Measurements from ENCODE around the gene VGF. TPM values are rescaled to one million over a fixed set of nuclear protein-coding genes. Genes with fewer than 3 reads are reported as not detected.

VGF gene
- polyA plus RNA-seq, 1 donor (not counting 4 experiments of a cell fraction or from before 2014, with no cell fraction given), result 0.04 TPM

DNA sequence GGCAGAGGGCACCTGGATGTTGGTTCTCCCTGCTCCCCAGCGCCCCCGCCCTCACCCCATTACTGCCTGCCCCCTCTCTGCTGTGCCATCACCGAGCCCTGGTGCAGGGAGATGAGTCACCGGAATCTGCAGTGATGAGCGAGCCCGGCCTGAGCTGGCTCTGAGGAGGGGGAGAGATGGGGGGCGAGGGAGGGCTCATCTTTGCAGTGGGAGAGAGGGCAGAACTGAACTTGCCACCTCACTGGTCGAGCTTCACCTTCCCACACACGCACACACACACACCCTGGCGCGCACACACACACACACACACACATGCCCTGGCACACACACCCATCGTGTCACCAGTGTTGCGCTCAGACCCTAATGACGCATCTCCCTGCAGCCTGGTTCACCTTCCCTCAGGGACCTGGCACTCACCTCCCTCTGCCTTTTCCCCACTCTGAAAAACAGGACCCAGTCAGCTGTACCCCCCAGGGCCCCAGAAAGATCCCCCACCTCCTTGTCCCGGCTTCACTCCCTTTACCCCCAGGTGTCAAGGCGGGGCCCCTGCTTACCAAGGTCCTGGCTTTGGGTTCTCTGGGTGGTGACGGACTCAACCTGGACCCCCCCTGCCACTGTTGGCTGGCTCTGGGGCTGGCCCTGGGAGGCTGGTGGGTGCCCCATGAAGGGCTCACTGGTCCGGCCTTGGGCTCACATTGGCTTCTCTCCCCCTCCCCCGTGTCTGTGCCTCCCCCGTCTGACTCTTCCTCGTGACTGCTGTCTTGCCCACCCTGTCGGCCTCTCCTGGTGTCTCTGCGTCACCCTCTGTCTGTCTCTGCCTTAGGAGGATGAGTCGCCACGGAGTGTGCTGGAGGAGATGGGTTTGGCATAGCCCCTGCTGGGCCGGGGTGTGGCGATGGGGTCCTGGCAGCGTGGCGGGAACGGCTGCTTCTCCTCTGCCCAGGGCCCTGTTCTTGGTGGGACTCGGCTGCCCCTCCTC lies 5.4 kb downstream of the VGF start:
- FAIRE-seq (no peak), DNase-seq (ENCODE audit: low read depth, low spot score) (no peak)
- Histone ChIP-seq H3K36me3 (ENCODE audit: control insufficient read depth in 2 of 2, extremely low read depth in 1 of 2, insufficient read depth in 2 of 2, low read length in 2 of 2) (peaks cover 21 to 40% of the 10 kb centered on the region in 2 experiments), H4K20me1 (ENCODE audit: control insufficient read depth, extremely low read depth, insufficient read depth, low read length) (no peaks in the 10 kb centered on the region), H3K9me1 (ENCODE audit: control insufficient read depth, extremely low read depth, insufficient read depth, low read length) (no peaks in the 10 kb centered on the region), H3K9ac (ENCODE audit: control insufficient read depth, extremely low read depth, insufficient read depth, low read length) (peak overlapping the region; percentile 22), H3K4me1 (ENCODE audit: control insufficient read depth, extremely low read depth, insufficient read depth, low read length) (peaks cover 37% of the 10 kb centered on the region), H3K4me2 (ENCODE audit: control insufficient read depth, extremely low read depth, insufficient read depth, low read depth, low read length) (no peak overlapping the region), H2AFZ (ENCODE audit: control insufficient read depth, low read length) (no peak overlapping the region), H3K79me2 (ENCODE audit: control insufficient read depth, insufficient read depth, low read length) (peaks cover 16% of the 10 kb centered on the region), H3K4me3 (ENCODE audit: control insufficient read depth in 2 of 3, extremely low read depth in 1 of 3, insufficient read depth in 2 of 3, low read depth in 1 of 3, low read length in 3 of 3) (no peak overlapping the region), H3K27ac (ENCODE audit: control insufficient read depth, insufficient read depth, low read length) (peak overlapping the region; percentile 49), H3K9me3 (ENCODE audit: control insufficient read depth, low read depth, low read length) (no peaks in the 10 kb centered on the region), H3K27me3 (ENCODE audit: control insufficient read depth, extremely low read depth, insufficient read depth, low read length) (peaks cover 6% of the 10 kb centered on the region)
- dilution Hi-C loops (cut with MboI; ENCODE audit: extremely low pct_ligation_motif_present, low sequenced_read_pairs), result no loop called here
- TF ChIP-seq EZH2 (IDR thresholded peaks at IDR 0.05; ENCODE audit: low read length), result no peak
- TF ChIP-seq, protein P1, sequence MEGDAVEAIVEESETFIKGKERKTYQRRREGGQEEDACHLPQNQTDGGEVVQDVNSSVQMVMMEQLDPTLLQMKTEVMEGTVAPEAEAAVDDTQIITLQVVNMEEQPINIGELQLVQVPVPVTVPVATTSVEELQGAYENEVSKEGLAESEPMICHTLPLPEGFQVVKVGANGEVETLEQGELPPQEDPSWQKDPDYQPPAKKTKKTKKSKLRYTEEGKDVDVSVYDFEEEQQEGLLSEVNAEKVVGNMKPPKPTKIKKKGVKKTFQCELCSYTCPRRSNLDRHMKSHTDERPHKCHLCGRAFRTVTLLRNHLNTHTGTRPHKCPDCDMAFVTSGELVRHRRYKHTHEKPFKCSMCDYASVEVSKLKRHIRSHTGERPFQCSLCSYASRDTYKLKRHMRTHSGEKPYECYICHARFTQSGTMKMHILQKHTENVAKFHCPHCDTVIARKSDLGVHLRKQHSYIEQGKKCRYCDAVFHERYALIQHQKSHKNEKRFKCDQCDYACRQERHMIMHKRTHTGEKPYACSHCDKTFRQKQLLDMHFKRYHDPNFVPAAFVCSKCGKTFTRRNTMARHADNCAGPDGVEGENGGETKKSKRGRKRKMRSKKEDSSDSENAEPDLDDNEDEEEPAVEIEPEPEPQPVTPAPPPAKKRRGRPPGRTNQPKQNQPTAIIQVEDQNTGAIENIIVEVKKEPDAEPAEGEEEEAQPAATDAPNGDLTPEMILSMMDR (optimal IDR thresholded peaks at IDR 0.05 in 1 of 3, IDR thresholded peaks at IDR 0.05 in 1 of 3, conservative IDR thresholded peaks at IDR 0.05 in 1 of 3; ENCODE audit: extremely low read depth in 1 of 3, insufficient read depth in 2 of 3, low read length in 3 of 3), result no peak

DNA sequence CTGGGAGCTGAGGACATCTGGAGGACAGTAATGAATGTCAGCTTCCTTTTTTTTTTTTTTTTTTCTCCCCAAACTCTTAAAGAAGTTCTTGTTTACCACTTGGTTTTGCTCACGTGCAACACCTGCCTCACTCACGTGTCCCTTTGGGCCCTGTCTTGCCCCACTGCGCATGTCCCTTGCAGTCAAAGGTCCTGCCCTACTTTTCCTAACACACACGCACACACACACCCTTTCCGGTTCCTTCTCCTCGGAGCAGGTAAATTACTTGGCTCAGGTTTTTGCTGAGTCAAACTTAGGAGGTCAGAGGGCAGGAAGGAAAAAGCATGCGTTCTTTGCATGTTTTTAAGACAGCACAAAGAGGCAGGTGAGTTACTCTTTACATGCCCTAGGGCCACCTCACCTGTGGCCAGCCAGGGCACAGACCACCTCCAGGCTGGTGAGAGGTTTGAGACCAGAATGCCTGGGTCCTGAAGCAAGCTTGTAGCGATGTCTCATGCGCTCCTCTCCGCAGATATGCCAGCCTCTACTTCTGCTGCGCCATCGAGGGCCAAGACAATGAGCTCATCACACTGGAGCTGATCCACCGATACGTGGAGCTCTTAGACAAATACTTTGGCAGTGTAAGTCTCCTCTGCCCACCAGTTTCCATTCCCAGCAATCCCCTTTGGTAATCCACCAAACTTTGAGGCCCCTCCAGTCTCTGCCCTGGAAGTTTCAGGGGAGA lies 8.3 kb downstream of the VGF start:
- no peaks in the 10 kb centered on the region for H3K27me3 ChIP-seq (ENCODE audit: control insufficient read depth, extremely low read depth, insufficient read depth, low read length)
- peaks cover 20% of the 10 kb centered on the region for H3K79me2 ChIP-seq (ENCODE audit: control insufficient read depth, insufficient read depth, low read length)
- H3K4me2 ChIP-seq (ENCODE audit: control insufficient read depth, extremely low read depth, insufficient read depth, low read depth, low read length), result peak overlapping the region; percentile 30
- no peak overlapping the region for H3K9ac ChIP-seq (ENCODE audit: control insufficient read depth, extremely low read depth, insufficient read depth, low read length)
- H2AFZ ChIP-seq (ENCODE audit: control insufficient read depth, low read length), result no peak overlapping the region
- H3K4me1 ChIP-seq (ENCODE audit: control insufficient read depth, extremely low read depth, insufficient read depth, low read length), result peaks cover 32% of the 10 kb centered on the region
- no peaks in the 10 kb centered on the region for H4K20me1 ChIP-seq (ENCODE audit: control insufficient read depth, extremely low read depth, insufficient read depth, low read length)
- no peaks in the 10 kb centered on the region for H3K9me1 ChIP-seq (ENCODE audit: control insufficient read depth, extremely low read depth, insufficient read depth, low read length)
- no peak overlapping the region for H3K4me3 ChIP-seq (ENCODE audit: control insufficient read depth in 2 of 3, extremely low read depth in 1 of 3, insufficient read depth in 2 of 3, low read depth in 1 of 3, low read length in 3 of 3)
- DNase-seq (ENCODE audit: low read depth, low spot score) (no peak), FAIRE-seq (no peak)
- TF ChIP-seq, protein P1 (optimal IDR thresholded peaks at IDR 0.05 in 1 of 3, IDR thresholded peaks at IDR 0.05 in 1 of 3, conservative IDR thresholded peaks at IDR 0.05 in 1 of 3; ENCODE audit: extremely low read depth in 1 of 3, insufficient read depth in 2 of 3, low read length in 3 of 3), result no peak
- no peak for TF ChIP-seq EZH2 (IDR thresholded peaks at IDR 0.05; ENCODE audit: low read length)
- H3K27ac ChIP-seq (ENCODE audit: control insufficient read depth, insufficient read depth, low read length), result peak overlapping the region; percentile 65
- no peaks in the 10 kb centered on the region for H3K9me3 ChIP-seq (ENCODE audit: control insufficient read depth, low read depth, low read length)
- dilution Hi-C loops (cut with MboI; ENCODE audit: extremely low pct_ligation_motif_present, low sequenced_read_pairs), result no loop called here
- H3K36me3 ChIP-seq (ENCODE audit: control insufficient read depth in 2 of 2, extremely low read depth in 1 of 2, insufficient read depth in 2 of 2, low read length in 2 of 2), result peaks cover 21 to 34% of the 10 kb centered on the region in 2 experiments
